ENCODE data around the gene HAO1. TPM values are rescaled to one million over a fixed set of nuclear protein-coding genes. Genes with fewer than 3 reads are reported as not detected.

The HAO1 gene
- total RNA-seq, 2 experiments from 2014 or later: not detected

- intact Hi-C loops (cut with micrococcal nuclease; ENCODE audit: unreplicated experiment): no loop called here
- BruUV-seq (replicated peaks): no TSS peak
- Histone ChIP-seq H4K20me1 (ENCODE audit: insufficient read depth, low read length) (no peaks in the 10 kb centered on the region), H3K4me2 (ENCODE audit: low read length) (no peak overlapping the region), H3K4me1 (ENCODE audit: insufficient read depth, low read length, poor library complexity, severe bottlenecking) (no peaks in the 10 kb centered on the region), H3K27ac (ENCODE audit: low read depth, low read length, poor library complexity, severe bottlenecking) (no peak overlapping the region), H3K36me3 (ENCODE audit: insufficient read depth, low read length) (no peaks in the 10 kb centered on the region), H2AFZ (ENCODE audit: low read length) (no peak overlapping the region), H3K79me2 (ENCODE audit: insufficient read depth, low read depth, low read length) (no peaks in the 10 kb centered on the region), H3K9me3 (ENCODE audit: low read length) (no peaks in the 10 kb centered on the region), H3K4me3 (ENCODE audit: low read depth, low read length, poor library complexity, severe bottlenecking) (no peak overlapping the region), H3K9me2 (ENCODE audit: insufficient read depth, low read length) (no peaks in the 10 kb centered on the region)
- POLR2A ChIA-PET: no interaction called here
- no peak for DNase-seq (ENCODE audit: low spot score)
- TF ChIP-seq EZH2phosphoT487 (IDR thresholded peaks at IDR 0.05; ENCODE audit: borderline replicate concordance, low read depth, low read length): no peak
- no peak for TF ChIP-seq CTCF (conservative IDR thresholded peaks at IDR 0.05; ENCODE audit: low read length)
- CTCF ChIA-PET (ENCODE audit: unreplicated experiment): no interaction called here
Observed at GRCh38 chr20:7889736-7890135, 50.5 kb downstream of the HAO1 start.

GRCh38 chr20:7883741-7884140 is 56.5 kb downstream of the HAO1 start:
- Histone ChIP-seq H3K4me1 (ENCODE audit: insufficient read depth, low read length, poor library complexity, severe bottlenecking) (no peaks in the 10 kb centered on the region), H3K27ac (ENCODE audit: low read depth, low read length, poor library complexity, severe bottlenecking) (no peak overlapping the region), H3K9me3 (ENCODE audit: low read length) (no peaks in the 10 kb centered on the region), H3K36me3 (ENCODE audit: insufficient read depth, low read length) (no peaks in the 10 kb centered on the region), H3K4me2 (ENCODE audit: low read length) (no peak overlapping the region), H2AFZ (ENCODE audit: low read length) (no peak overlapping the region), H3K9me2 (ENCODE audit: insufficient read depth, low read length) (no peaks in the 10 kb centered on the region), H3K4me3 (ENCODE audit: low read depth, low read length, poor library complexity, severe bottlenecking) (no peak overlapping the region), H4K20me1 (ENCODE audit: insufficient read depth, low read length) (no peaks in the 10 kb centered on the region), H3K79me2 (ENCODE audit: insufficient read depth, low read depth, low read length) (no peaks in the 10 kb centered on the region)
- DNase-seq (ENCODE audit: low spot score): no peak
- intact Hi-C loops (cut with micrococcal nuclease; ENCODE audit: unreplicated experiment): no loop called here
- BruUV-seq (replicated peaks): no TSS peak
- CTCF ChIA-PET (ENCODE audit: unreplicated experiment): no interaction called here
- TF ChIP-seq EZH2phosphoT487 (IDR thresholded peaks at IDR 0.05; ENCODE audit: borderline replicate concordance, low read depth, low read length): no peak
- TF ChIP-seq CTCF (conservative IDR thresholded peaks at IDR 0.05; ENCODE audit: low read length): no peak
- POLR2A ChIA-PET: no interaction called here

- Histone ChIP-seq H3K9me2 (ENCODE audit: insufficient read depth, low read length) (no peaks in the 10 kb centered on the region), H3K4me1 (ENCODE audit: insufficient read depth, low read length, poor library complexity, severe bottlenecking) (no peaks in the 10 kb centered on the region), H4K20me1 (ENCODE audit: insufficient read depth, low read length) (no peaks in the 10 kb centered on the region), H3K36me3 (ENCODE audit: insufficient read depth, low read length) (no peaks in the 10 kb centered on the region), H3K27ac (ENCODE audit: low read depth, low read length, poor library complexity, severe bottlenecking) (no peak overlapping the region), H3K79me2 (ENCODE audit: insufficient read depth, low read depth, low read length) (no peaks in the 10 kb centered on the region), H3K4me3 (ENCODE audit: low read depth, low read length, poor library complexity, severe bottlenecking) (no peak overlapping the region), H3K9me3 (ENCODE audit: low read length) (no peaks in the 10 kb centered on the region), H3K4me2 (ENCODE audit: low read length) (no peak overlapping the region), H2AFZ (ENCODE audit: low read length) (no peak overlapping the region)
- BruUV-seq (replicated peaks): no TSS peak
- CTCF ChIA-PET (ENCODE audit: unreplicated experiment): no interaction called here
- TF ChIP-seq EZH2phosphoT487 (IDR thresholded peaks at IDR 0.05; ENCODE audit: borderline replicate concordance, low read depth, low read length) (no peak), CTCF (conservative IDR thresholded peaks at IDR 0.05; ENCODE audit: low read length) (no peak)
- POLR2A ChIA-PET: no interaction called here
- intact Hi-C loops (cut with micrococcal nuclease; ENCODE audit: unreplicated experiment): no loop called here
- DNase-seq (ENCODE audit: low spot score): no peak
Observed at GRCh38 chr20:7883309-7883708, 56.9 kb downstream of the HAO1 start.

Data from OCI-LY7 (cell line).